Coronary artery (tissue), 2 donors: ENCODE measurements around the gene DLG5.

Source experiments
- DNase-seq: peaks from one replicate; pipeline ENCODE4 v3.0.0-alpha.2; 2017; ENCODE audit warnings: low spot score
- H3K27ac ChIP-seq, 2 donors: fragments of 200-600 bp; sonication (generic); one replicate each; pipeline ENCODE4 v1.5.1; 2016 to 2019
- H3K4me3 ChIP-seq: fragments of 200-600 bp; sonication (generic); 2 replicates; pipeline ENCODE4 v1.5.1; 2016; ENCODE audit warnings: mild to moderate bottlenecking, moderate library complexity
- TF ChIP-seq, protein P1 (sequence below): fragments of 200-600 bp; sonication (generic); IDR thresholded peaks from one replicate; pipeline ENCODE4 v1.5.1; 2019; ENCODE audit warnings: antibody characterized with exemption

Gene DLG5

DNA sequence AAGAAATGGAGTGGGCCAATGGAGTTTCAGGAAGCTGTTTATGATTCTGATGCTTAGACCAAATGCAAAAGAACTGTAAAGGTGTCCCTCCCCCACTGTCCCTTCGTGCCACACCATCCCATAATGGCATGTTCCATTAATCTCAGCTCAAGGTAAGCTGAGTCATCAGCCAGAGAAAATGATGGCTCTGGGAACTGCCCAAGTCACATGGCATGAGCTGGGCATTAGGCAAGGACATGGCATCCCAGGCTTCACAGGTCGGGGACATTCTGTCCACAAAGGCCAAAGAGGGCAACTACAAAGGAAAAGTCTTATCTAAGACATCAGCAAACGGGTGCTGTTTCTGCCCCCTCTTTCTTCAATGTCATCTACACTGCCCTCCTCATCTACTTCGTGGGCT is 44.9 kb downstream of the DLG5 start:
- Histone ChIP-seq H3K4me3 (no peak overlapping the region), H3K27ac (no peak overlapping the region)
- DNase-seq, result no peak
- TF ChIP-seq, protein P1, sequence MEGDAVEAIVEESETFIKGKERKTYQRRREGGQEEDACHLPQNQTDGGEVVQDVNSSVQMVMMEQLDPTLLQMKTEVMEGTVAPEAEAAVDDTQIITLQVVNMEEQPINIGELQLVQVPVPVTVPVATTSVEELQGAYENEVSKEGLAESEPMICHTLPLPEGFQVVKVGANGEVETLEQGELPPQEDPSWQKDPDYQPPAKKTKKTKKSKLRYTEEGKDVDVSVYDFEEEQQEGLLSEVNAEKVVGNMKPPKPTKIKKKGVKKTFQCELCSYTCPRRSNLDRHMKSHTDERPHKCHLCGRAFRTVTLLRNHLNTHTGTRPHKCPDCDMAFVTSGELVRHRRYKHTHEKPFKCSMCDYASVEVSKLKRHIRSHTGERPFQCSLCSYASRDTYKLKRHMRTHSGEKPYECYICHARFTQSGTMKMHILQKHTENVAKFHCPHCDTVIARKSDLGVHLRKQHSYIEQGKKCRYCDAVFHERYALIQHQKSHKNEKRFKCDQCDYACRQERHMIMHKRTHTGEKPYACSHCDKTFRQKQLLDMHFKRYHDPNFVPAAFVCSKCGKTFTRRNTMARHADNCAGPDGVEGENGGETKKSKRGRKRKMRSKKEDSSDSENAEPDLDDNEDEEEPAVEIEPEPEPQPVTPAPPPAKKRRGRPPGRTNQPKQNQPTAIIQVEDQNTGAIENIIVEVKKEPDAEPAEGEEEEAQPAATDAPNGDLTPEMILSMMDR, result no peak

- TF ChIP-seq, protein P1, result no peak
- Histone ChIP-seq H3K4me3 (no peak overlapping the region), H3K27ac (no peak overlapping the region)
- DNase-seq, result no peak
Observed at GRCh38 chr10:77881222-77881621, 45.3 kb downstream of the DLG5 start.

- H3K4me3 ChIP-seq, result no peak overlapping the region
- H3K27ac ChIP-seq, result no peak overlapping the region
- TF ChIP-seq, protein P1, result no peak
- no peak for DNase-seq
Observed at GRCh38 chr10:77879710-77880109, 46.8 kb downstream of the DLG5 start.

DNA sequence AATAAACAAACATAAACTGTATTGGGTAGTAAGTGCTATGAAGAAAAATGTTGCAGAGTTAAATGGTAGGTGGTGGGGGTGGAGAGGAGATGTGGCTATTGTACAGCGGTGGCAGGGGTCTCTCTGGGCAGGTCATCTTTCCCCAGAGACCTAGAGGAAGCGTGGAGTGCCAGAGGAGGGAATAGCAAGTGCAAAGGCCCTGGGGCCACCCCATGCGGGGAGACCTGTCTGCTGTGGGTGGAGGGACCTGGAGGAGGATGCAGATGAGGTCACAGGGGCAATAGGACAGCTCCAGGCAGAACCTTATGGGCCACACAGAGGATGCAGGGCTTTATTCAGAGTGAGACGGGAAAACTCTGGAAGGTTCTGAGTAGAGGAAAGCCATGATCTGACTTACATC is 47.5 kb downstream of the DLG5 start:
- DNase-seq, result no peak
- no peak overlapping the region for H3K27ac ChIP-seq
- TF ChIP-seq, protein P1, result no peak
- H3K4me3 ChIP-seq, result no peak overlapping the region

DNA sequence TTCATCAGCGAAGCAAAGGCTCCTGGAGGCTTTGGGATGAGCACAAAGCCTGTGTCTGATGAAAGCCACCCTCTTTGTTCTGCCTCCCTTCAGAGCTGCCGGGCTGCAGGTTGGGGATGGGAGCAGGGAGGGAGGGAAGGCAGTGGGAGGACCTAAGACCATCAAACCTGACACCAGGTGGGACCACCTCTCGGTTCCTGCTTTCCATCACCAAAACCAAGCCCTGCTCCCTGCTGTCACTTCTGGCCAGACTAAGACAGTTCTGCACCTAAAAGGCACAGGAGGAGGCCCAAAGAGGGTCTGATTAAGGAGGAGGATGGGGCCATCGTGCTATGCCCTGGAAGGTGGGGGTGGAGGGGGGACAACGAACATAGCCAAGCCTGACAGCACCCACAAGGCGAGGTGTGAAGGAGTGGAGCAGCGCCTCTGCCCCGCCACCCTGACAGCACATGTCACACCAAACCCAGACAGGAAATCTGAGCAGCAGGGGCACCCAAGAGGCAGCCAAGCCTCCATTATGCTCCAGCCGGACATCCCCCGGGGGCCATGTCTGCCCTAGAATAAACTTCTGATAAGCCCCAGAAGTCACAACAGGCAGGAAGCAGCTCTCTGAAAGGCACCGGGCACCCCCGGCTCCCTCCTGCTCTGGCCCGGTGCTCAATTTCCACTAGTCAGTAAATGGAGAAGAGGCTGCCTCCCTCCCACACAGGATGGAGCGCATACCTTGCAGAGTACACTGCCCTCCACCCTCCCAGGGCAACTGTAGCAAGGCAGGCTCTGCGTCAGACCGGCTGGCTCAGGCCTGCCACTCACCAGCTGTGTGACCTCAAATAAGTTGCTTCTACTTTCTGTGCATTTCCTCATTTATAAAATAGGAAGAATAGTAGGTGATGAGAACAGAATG is 48.9 kb downstream of the DLG5 start:
- TF ChIP-seq, protein P1, result no peak
- H3K27ac ChIP-seq, result no peak overlapping the region
- peak overlapping the region; percentile 23 for H3K4me3 ChIP-seq
- DNase-seq, result no peak

DNA sequence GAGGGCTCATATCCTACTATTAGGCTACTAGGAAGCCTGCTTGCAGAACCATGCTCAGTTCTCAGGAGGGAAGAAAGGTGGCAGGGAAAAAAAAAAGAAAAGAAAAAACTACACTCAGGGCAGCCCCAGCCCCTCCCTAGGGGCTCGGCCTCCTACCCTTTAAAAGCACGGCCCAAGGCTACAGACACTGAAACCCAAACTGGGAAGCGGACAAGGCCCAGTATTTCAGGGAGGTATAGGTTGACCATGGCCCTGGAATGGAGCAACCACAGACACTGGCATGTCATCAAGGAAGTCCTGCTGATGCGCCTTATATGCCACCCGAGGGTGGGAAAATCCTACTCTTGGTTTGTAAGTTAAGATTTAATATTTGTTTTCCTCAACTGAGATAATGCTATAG is 50.8 kb downstream of the DLG5 start:
- TF ChIP-seq, protein P1, result no peak
- no peak for DNase-seq
- Histone ChIP-seq H3K27ac (no peak overlapping the region), H3K4me3 (no peak overlapping the region)

DNA sequence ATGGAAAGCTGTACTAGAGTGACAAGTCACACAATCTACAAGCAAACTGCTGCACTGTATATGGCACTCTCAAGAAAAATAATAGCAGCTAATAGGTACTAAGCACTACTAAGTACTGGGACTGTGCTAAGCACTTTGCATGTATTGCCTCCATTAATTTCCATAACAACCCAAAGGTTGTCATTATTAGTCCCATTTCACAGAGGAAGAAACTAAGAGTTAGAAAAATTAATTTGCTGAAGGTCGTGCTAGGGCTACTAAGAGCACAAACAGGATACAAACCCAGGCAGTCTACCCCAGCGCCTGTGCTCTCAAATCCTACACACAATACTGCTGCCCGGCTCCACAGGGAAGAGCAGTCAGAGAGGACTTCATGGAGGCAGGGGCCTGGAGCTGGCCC is 51.7 kb downstream of the DLG5 start:
- TF ChIP-seq, protein P1, result no peak
- Histone ChIP-seq H3K27ac (no peak overlapping the region), H3K4me3 (no peak overlapping the region)
- DNase-seq, result no peak
